Measurements from ENCODE around the gene VTI1A.

Gene VTI1A

GRCh38 chr10:112765717-112766235, 318.8 kb downstream of the VTI1A start:
- no peak for DNase-seq (ENCODE audit: low read depth, low spot score)
- TF ChIP-seq POLR2AphosphoS5 (IDR thresholded peaks at IDR 0.05; ENCODE audit: borderline replicate concordance, low read depth, low read length) (no peak), FOXP2 (optimal IDR thresholded peaks at IDR 0.05; ENCODE audit: control extremely low read depth, extremely low read length, insufficient read depth) (no peak), EZH2 (IDR thresholded peaks at IDR 0.05) (no peak)
- no peak overlapping the region for H3K9ac ChIP-seq (ENCODE audit: insufficient read length)
- H3K36me3 ChIP-seq (ENCODE audit: insufficient read depth, low read length): no peaks in the 10 kb centered on the region
- H3K4me3 ChIP-seq: no peak overlapping the region
- no peaks in the 10 kb centered on the region for H3K9me3 ChIP-seq (ENCODE audit: low read depth, low read length)
- no peak overlapping the region for H3K27ac ChIP-seq

- TF ChIP-seq POLR2AphosphoS5 (IDR thresholded peaks at IDR 0.05; ENCODE audit: borderline replicate concordance, low read depth, low read length): no peak
- TF ChIP-seq FOXP2 (optimal IDR thresholded peaks at IDR 0.05; ENCODE audit: control extremely low read depth, extremely low read length, insufficient read depth): no peak
- no peak for TF ChIP-seq EZH2 (IDR thresholded peaks at IDR 0.05)
- no peak overlapping the region for H3K9ac ChIP-seq (ENCODE audit: insufficient read length)
Observed at GRCh38 chr10:112766636-112767035, 319.6 kb downstream of the VTI1A start.

GRCh38 chr10:112767156-112767555, 320.1 kb downstream of the VTI1A start:
- no peak for TF ChIP-seq FOXP2 (optimal IDR thresholded peaks at IDR 0.05; ENCODE audit: control extremely low read depth, extremely low read length, insufficient read depth)
- no peak overlapping the region for H3K4me3 ChIP-seq

More at GRCh38 chr10:112766636-112767035, 319.6 kb downstream of the VTI1A start:
- Histone ChIP-seq H3K36me3 (ENCODE audit: insufficient read depth, low read length) (no peaks in the 10 kb centered on the region), H3K9me3 (ENCODE audit: low read depth, low read length) (no peaks in the 10 kb centered on the region), H3K4me3 (no peak overlapping the region), H3K27ac (no peak overlapping the region)
- DNase-seq (ENCODE audit: low read depth, low spot score): no peak

GRCh38 chr10:112768121-112768520, 321.1 kb downstream of the VTI1A start:
- TF ChIP-seq POLR2AphosphoS5 (IDR thresholded peaks at IDR 0.05; ENCODE audit: borderline replicate concordance, low read depth, low read length) (no peak), FOXP2 (optimal IDR thresholded peaks at IDR 0.05; ENCODE audit: control extremely low read depth, extremely low read length, insufficient read depth) (no peak), EZH2 (IDR thresholded peaks at IDR 0.05) (no peak)
- H3K4me3 ChIP-seq: no peak overlapping the region
- H3K36me3 ChIP-seq (ENCODE audit: insufficient read depth, low read length): no peaks in the 10 kb centered on the region

More at GRCh38 chr10:112767156-112767555, 320.1 kb downstream of the VTI1A start:
- Histone ChIP-seq H3K9ac (ENCODE audit: insufficient read length) (no peak overlapping the region), H3K27ac (no peak overlapping the region), H3K9me3 (ENCODE audit: low read depth, low read length) (no peaks in the 10 kb centered on the region), H3K36me3 (ENCODE audit: insufficient read depth, low read length) (no peaks in the 10 kb centered on the region)
- DNase-seq (ENCODE audit: low read depth, low spot score): no peak

GRCh38 chr10:112769081-112769480, 322.1 kb downstream of the VTI1A start:
- Histone ChIP-seq H3K27ac (no peak overlapping the region), H3K36me3 (ENCODE audit: insufficient read depth, low read length) (no peaks in the 10 kb centered on the region), H3K9ac (ENCODE audit: insufficient read length) (no peak overlapping the region), H3K4me3 (no peak overlapping the region), H3K9me3 (ENCODE audit: low read depth, low read length) (no peaks in the 10 kb centered on the region)
- TF ChIP-seq EZH2 (IDR thresholded peaks at IDR 0.05): no peak
- TF ChIP-seq POLR2AphosphoS5 (IDR thresholded peaks at IDR 0.05; ENCODE audit: borderline replicate concordance, low read depth, low read length): no peak
- no peak for TF ChIP-seq FOXP2 (optimal IDR thresholded peaks at IDR 0.05; ENCODE audit: control extremely low read depth, extremely low read length, insufficient read depth)
- DNase-seq (ENCODE audit: low read depth, low spot score): no peak

More at GRCh38 chr10:112768121-112768520, 321.1 kb downstream of the VTI1A start:
- Histone ChIP-seq H3K9me3 (ENCODE audit: low read depth, low read length) (no peaks in the 10 kb centered on the region), H3K9ac (ENCODE audit: insufficient read length) (no peak overlapping the region), H3K27ac (no peak overlapping the region)
- DNase-seq (ENCODE audit: low read depth, low spot score): no peak

- DNase-seq (ENCODE audit: low read depth, low spot score): no peak
- Histone ChIP-seq H3K36me3 (ENCODE audit: insufficient read depth, low read length) (no peaks in the 10 kb centered on the region), H3K4me3 (no peak overlapping the region), H3K9ac (ENCODE audit: insufficient read length) (no peak overlapping the region), H3K27ac (no peak overlapping the region), H3K9me3 (ENCODE audit: low read depth, low read length) (no peaks in the 10 kb centered on the region)
- TF ChIP-seq FOXP2 (optimal IDR thresholded peaks at IDR 0.05; ENCODE audit: control extremely low read depth, extremely low read length, insufficient read depth): no peak
- no peak for TF ChIP-seq POLR2AphosphoS5 (IDR thresholded peaks at IDR 0.05; ENCODE audit: borderline replicate concordance, low read depth, low read length)
- no peak for TF ChIP-seq EZH2 (IDR thresholded peaks at IDR 0.05)
Observed at GRCh38 chr10:112769611-112770370, 322.8 kb downstream of the VTI1A start.

- TF ChIP-seq EZH2 (IDR thresholded peaks at IDR 0.05) (no peak), FOXP2 (optimal IDR thresholded peaks at IDR 0.05; ENCODE audit: control extremely low read depth, extremely low read length, insufficient read depth) (no peak)
- DNase-seq (ENCODE audit: low read depth, low spot score): no peak
- Histone ChIP-seq H3K9me3 (ENCODE audit: low read depth, low read length) (no peaks in the 10 kb centered on the region), H3K4me3 (no peak overlapping the region), H3K36me3 (ENCODE audit: insufficient read depth, low read length) (no peaks in the 10 kb centered on the region), H3K27ac (no peak overlapping the region), H3K9ac (ENCODE audit: insufficient read length) (no peak overlapping the region)
Observed at GRCh38 chr10:112771733-112772132, 324.7 kb downstream of the VTI1A start.

- Histone ChIP-seq H3K9ac (ENCODE audit: insufficient read length) (no peak overlapping the region), H3K27ac (no peak overlapping the region), H3K36me3 (ENCODE audit: insufficient read depth, low read length) (no peaks in the 10 kb centered on the region), H3K4me3 (no peak overlapping the region), H3K9me3 (ENCODE audit: low read depth, low read length) (no peaks in the 10 kb centered on the region)
- DNase-seq (ENCODE audit: low read depth, low spot score): no peak
- TF ChIP-seq EZH2 (IDR thresholded peaks at IDR 0.05) (no peak), FOXP2 (optimal IDR thresholded peaks at IDR 0.05; ENCODE audit: control extremely low read depth, extremely low read length, insufficient read depth) (no peak), POLR2AphosphoS5 (IDR thresholded peaks at IDR 0.05; ENCODE audit: borderline replicate concordance, low read depth, low read length) (no peak)
Observed at GRCh38 chr10:112773783-112774182, 326.8 kb downstream of the VTI1A start.

Data from SK-N-MC (cell line).